K562 (cell line): Measurements from ENCODE around the gene CDX1. TPM values are rescaled to one million over a fixed set of nuclear protein-coding genes. Genes with fewer than 3 reads are reported as not detected.

Source experiments
- ATAC-seq: fragments of 200-7000 bp; cut with Tn5 transposase; 3 replicates; pipeline ENCODE4 v1.9.1; 2020; ENCODE audit warnings: moderate library complexity
- BruUV-seq: library from RNA; stranded (reverse); fragments of 400-500 nt; replicated peaks from 2 replicates; lab custom pipeline; 2021; lab: Mats Ljungman, UMichigan
- CTCF ChIA-PET: fragments of 300-600 bp; formaldehyde crosslinking; extraction: SDS; loops from one replicate; lab custom pipeline; 2021; ENCODE audit warnings: low intra/inter-chr PET ratio; lab: Yijun Ruan, JAX
- POLR2A ChIA-PET: fragments of 300-600, 350-650 bp; sonication (Branson Sonifier 250); formaldehyde crosslinking; extraction: SDS; loops from one replicate; lab custom pipeline; 2021; ENCODE audit warnings: antibody characterized with exemption, inconsistent platforms; lab: Yijun Ruan, JAX
- DNase-seq, 4 experiments: peaks; one replicate each; pipeline versions ENCODE4 v3.0.0 to v3.0.0-alpha.2; 2011 to 2018; ENCODE audit warnings: low spot score in 3 of 4, mixed read lengths in 3 of 4; ENCODE audit errors: extremely low read depth in 1 of 4
- FAIRE-seq: peaks from 2 replicates; lab custom pipeline; 2011; peaks lifted over from hg19 to GRCh38; lab: Jason Lieb, UNC
- H2AFZ ChIP-seq: 2 replicates; pipeline ENCODE4 v1.6.0; 2011; ENCODE audit warnings: low read depth, low read length, control low read depth, inconsistent platforms
- H3K27ac ChIP-seq: fragments of 200-600 bp; 3 replicates; pipeline ENCODE4 v1.8.0; 2011; ENCODE audit warnings: low read depth, mild to moderate bottlenecking, control low read depth, inconsistent platforms, low read length, moderate library complexity, mixed read lengths; ENCODE audit errors: extremely low read depth
- H3K27me3 ChIP-seq, 2 experiments: fragments of 300-600 bp in 1 of 2; 2 replicates in 1 of 2; 3 replicates in 1 of 2; pipeline versions ENCODE4 v1.6.0 to v1.8.0; 2011; ENCODE audit warnings: inconsistent platforms in 2 of 2, low read length in 2 of 2, mild to moderate bottlenecking in 1 of 2, mixed read lengths in 1 of 2, moderate library complexity in 1 of 2; ENCODE audit not compliant: control insufficient read depth in 2 of 2, insufficient read depth in 2 of 2
- H3K36me3 ChIP-seq: fragments of 300-600 bp; 3 replicates; pipeline ENCODE4 v1.8.0; 2011; ENCODE audit warnings: mild to moderate bottlenecking, low read length, inconsistent platforms; ENCODE audit not compliant: control insufficient read depth, insufficient read depth
- H3K4me1 ChIP-seq, 2 experiments: fragments of 200-600 bp in 1 of 2; replicated peaks in 1 of 2; 2 replicates in 1 of 2; 3 replicates in 1 of 2; pipeline versions ENCODE4 v1.5.1 to v1.8.0; 2011; ENCODE audit warnings: inconsistent platforms in 2 of 2, low read length in 2 of 2, mild to moderate bottlenecking in 1 of 2, mixed read lengths in 1 of 2, moderate library complexity in 1 of 2; ENCODE audit not compliant: control insufficient read depth in 2 of 2, insufficient read depth in 2 of 2
- H3K4me2 ChIP-seq: 2 replicates; pipeline ENCODE4 v1.6.1; 2011; ENCODE audit warnings: low read length, control low read depth, inconsistent platforms, mixed read lengths; ENCODE audit not compliant: insufficient read depth
- H3K4me3 ChIP-seq: fragments of 200-600 bp; sonication (generic), shearing (Covaris generic); 2 replicates; pipeline ENCODE4 v1.5.1; 2016; ENCODE audit warnings: control low read depth, inconsistent platforms
- H3K79me2 ChIP-seq: fragments of 200-600 bp; 3 replicates; pipeline ENCODE4 v1.8.0; 2011; ENCODE audit warnings: low read length, inconsistent platforms; ENCODE audit not compliant: control insufficient read depth, insufficient read depth
- H3K9ac ChIP-seq, 2 experiments: 2 replicates each; pipeline versions ENCODE4 v1.6.0 to v1.6.1; 2011; ENCODE audit warnings: low read depth in 2 of 2, low read length in 2 of 2, control low read depth in 1 of 2, inconsistent platforms in 1 of 2, mild to moderate bottlenecking in 1 of 2, mixed read lengths in 1 of 2; ENCODE audit not compliant: insufficient read depth in 1 of 2
- H3K9me1 ChIP-seq: one replicate; pipeline ENCODE4 v1.6.0; 2011; ENCODE audit warnings: inconsistent platforms, mild to moderate bottlenecking, low read length, moderate library complexity; ENCODE audit not compliant: control insufficient read depth, insufficient read depth
- H3K9me3 ChIP-seq: replicated peaks from 2 replicates; pipeline ENCODE4 v1.5.1; 2011; ENCODE audit warnings: low read depth, low read length, inconsistent platforms; ENCODE audit not compliant: control insufficient read depth, insufficient read depth
- H4K20me1 ChIP-seq: replicated peaks from 2 replicates; pipeline ENCODE4 v1.6.1; 2011; ENCODE audit warnings: low read length, inconsistent platforms, mixed read lengths; ENCODE audit not compliant: control insufficient read depth, insufficient read depth
- MAZ ChIP-seq, 2 experiments: fragments of 450-650 bp in 1 of 2; sonication (generic) in 1 of 2; formaldehyde crosslinking; IDR thresholded peaks in 1 of 2; conservative IDR thresholded peaks in 1 of 2; 2 replicates each; pipeline versions ENCODE4 v1.4.0 to v1.5.0; 2020; ENCODE audit warnings: mild to moderate bottlenecking in 1 of 2, missing genetic modification reagents in 1 of 2
- NR1H2 ChIP-seq: sonication (generic); formaldehyde crosslinking; IDR thresholded peaks from 2 replicates; pipeline ENCODE4 v1.4.0; 2020; ENCODE audit warnings: mild to moderate bottlenecking, missing genetic modification reagents
- OTX1 ChIP-seq: fragments of 450-650 bp; formaldehyde crosslinking; IDR thresholded peaks from 2 replicates; pipeline ENCODE4 v1.4.0; 2022; ENCODE audit warnings: mild to moderate bottlenecking
- SRSF9 ChIP-seq: fragments of 200-400 bp; formaldehyde crosslinking; IDR thresholded peaks from 2 replicates; pipeline ENCODE4 v1.6.1; 2017; ENCODE audit warnings: low read depth, low read length, borderline replicate concordance
- ZBTB7A ChIP-seq: IDR thresholded peaks from 2 replicates; pipeline ENCODE4 v1.6.1; 2011; ENCODE audit warnings: low read depth, mild to moderate bottlenecking, low read length, moderate library complexity, borderline replicate concordance; ENCODE audit not compliant: control insufficient read depth
- ZFP36 ChIP-seq: fragments of 150-350 bp; IDR thresholded peaks from 2 replicates; pipeline ENCODE4 v1.6.1; 2018; ENCODE audit warnings: low read length, low read depth; ENCODE audit not compliant: partially characterized antibody
- ZNF717 ChIP-seq: fragments of 250-450 bp; sonication (Bioruptor Pico); IDR thresholded peaks from 2 replicates; pipeline ENCODE4 v1.5.0; 2021
- WGBS: fragments of 100-300 bp; shearing (Covaris generic); methylation state at CpG from one replicate; pipeline ENCODE4 v1.1.6; 2016; ENCODE audit warnings: low coverage, mixed read lengths; ENCODE audit not compliant: insufficient coverage; ENCODE audit errors: missing lambda C conversion rate; 5-methylcytosine and 5-hydroxymethylcytosine counted together
- in situ Hi-C: fragments of 300-500 bp; cut with MboI; formaldehyde crosslinking; loops from 4 replicates; pipeline ENCODE4 v1.15.0; 2018; ENCODE audit warnings: inconsistent platforms, mixed read lengths
- intact Hi-C: fragments of 100-400 bp; cut with micrococcal nuclease; formaldehyde crosslinking; loops from 2 replicates; pipeline ENCODE4 v1.14.2; 2022
- polyA plus RNA-seq, 8 experiments: library from polyadenylated mRNA; depleted of rRNA in 4 of 8; stranded (reverse) in 5 of 8; unstranded in 3 of 8; fragments of >200 nt; fragmentation: Nextera tagmentation in 2 of 8; fragmentation: Illumina TruSeq in 1 of 8; extraction: Ambion mirVana in 2 of 8; extraction: Trizol in 1 of 8; gene quantifications; 2 replicates each; pipeline versions ENCODE4 v1.2.1 to v1.2.3, GENCODE V29; 2011 to 2014; ENCODE audit warnings: inconsistent platforms in 1 of 8, missing spikeins in 1 of 8
- total RNA-seq, 7 experiments: library from RNA; depleted of rRNA in 6 of 7; stranded (reverse); fragments of >200 nt in 6 of 7; fragmentation: Illumina TruSeq in 2 of 7; extraction: Trizol in 2 of 7; gene quantifications; 2 replicates each; pipeline versions ENCODE4 v1.2.1 to v1.2.3, GENCODE V29; 2011 to 2021; ENCODE audit warnings: low replicate concordance in 1 of 7
- TF ChIP-seq, protein P1 (sequence below): fragments of 450-650 bp; IDR thresholded peaks from 2 replicates; pipeline ENCODE4 v1.6.1; 2017; ENCODE audit warnings: antibody characterized with exemption, mild to moderate bottlenecking
- TF ChIP-seq, protein P2 (sequence below): fragments of 450-650 bp; formaldehyde crosslinking; IDR thresholded peaks from 2 replicates; pipeline ENCODE4 v1.4.0; 2020; ENCODE audit warnings: mild to moderate bottlenecking, moderate library complexity

The CDX1 gene
- total and polyA plus RNA-seq, 9 of the 15 experiments (the other 6 are each of a cell fraction or from before 2014, with no cell fraction given): 0.06 to 0.16 TPM; not detected in 7

DNA sequence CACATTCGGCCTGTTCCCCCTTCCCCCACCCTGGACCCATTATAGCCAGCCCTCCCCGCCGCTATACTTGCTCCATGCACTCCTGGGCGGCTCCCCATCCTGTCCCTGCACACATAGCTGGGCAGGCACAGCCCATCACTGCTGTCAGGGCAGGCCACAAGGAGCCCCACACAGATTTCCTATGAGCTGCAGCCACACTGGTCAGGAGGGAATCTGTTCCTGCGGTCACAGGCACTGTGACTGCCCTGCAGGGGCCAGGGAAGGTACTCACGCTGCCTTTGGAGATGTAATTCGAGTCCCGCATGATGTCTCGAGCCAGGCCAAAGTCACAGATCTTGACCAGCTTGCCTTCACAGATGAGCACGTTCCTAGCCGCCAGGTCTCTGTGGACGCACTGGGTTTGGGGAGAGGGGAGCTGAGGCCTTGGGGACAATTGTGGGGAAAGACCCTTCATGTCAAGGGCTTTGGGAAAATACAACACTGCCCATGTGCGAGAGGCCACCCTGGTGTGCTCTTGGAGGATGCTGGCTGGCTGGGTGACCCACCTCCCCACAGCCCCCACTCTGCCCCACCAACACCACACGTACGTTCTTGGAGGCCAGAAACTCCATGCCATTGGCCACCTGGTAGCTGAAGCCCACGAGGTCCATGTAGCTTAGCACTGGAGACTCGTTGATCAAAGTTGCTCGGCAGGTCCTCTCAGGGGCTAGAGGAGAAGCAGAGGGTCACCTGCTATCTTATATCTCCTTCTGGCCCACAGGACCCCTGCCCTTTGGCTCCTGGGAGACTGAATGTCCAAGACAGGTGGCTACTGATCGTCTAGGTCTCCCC, 45.7 kb upstream of the CDX1 start:
- no peak for FAIRE-seq
- intact Hi-C loops: loop anchor here (10.0 kb wide), 2 partner anchors 46 to 286 kb away; no protein-coding TSS in a partner anchor
- Histone ChIP-seq H3K79me2 (no peaks in the 10 kb centered on the region), H3K27me3 (no peaks in the 10 kb centered on the region), H3K9ac (peak overlapping the region in 1 of 2 experiments; percentile 55; a peak in 2 of 4 replicates), H3K4me3 (no peak overlapping the region), H3K9me1 (no peaks in the 10 kb centered on the region), H3K27ac (no peak overlapping the region), H3K36me3 (no peaks in the 10 kb centered on the region), H3K4me1 (peaks cover 14 to 27% of the 10 kb centered on the region in 2 experiments; a peak in 4 of 5 replicates), H4K20me1 (no peaks in the 10 kb centered on the region), H3K4me2 (no peak overlapping the region), H3K9me3 (no peaks in the 10 kb centered on the region), H2AFZ (no peak overlapping the region)
- TF ChIP-seq ZBTB7A (no peak), MAZ (CRISPR knock-in tag; conservative IDR thresholded peaks at IDR 0.05 in 1 of 2, IDR thresholded peaks at IDR 0.05 in 1 of 2) (no peak), ZNF717 (no peak), NR1H2 (CRISPR knock-in tag) (no peak), ZFP36 (no peak), SRSF9 (no peak), OTX1 (CRISPR knock-in tag) (no peak)
- TF ChIP-seq, protein P1, sequence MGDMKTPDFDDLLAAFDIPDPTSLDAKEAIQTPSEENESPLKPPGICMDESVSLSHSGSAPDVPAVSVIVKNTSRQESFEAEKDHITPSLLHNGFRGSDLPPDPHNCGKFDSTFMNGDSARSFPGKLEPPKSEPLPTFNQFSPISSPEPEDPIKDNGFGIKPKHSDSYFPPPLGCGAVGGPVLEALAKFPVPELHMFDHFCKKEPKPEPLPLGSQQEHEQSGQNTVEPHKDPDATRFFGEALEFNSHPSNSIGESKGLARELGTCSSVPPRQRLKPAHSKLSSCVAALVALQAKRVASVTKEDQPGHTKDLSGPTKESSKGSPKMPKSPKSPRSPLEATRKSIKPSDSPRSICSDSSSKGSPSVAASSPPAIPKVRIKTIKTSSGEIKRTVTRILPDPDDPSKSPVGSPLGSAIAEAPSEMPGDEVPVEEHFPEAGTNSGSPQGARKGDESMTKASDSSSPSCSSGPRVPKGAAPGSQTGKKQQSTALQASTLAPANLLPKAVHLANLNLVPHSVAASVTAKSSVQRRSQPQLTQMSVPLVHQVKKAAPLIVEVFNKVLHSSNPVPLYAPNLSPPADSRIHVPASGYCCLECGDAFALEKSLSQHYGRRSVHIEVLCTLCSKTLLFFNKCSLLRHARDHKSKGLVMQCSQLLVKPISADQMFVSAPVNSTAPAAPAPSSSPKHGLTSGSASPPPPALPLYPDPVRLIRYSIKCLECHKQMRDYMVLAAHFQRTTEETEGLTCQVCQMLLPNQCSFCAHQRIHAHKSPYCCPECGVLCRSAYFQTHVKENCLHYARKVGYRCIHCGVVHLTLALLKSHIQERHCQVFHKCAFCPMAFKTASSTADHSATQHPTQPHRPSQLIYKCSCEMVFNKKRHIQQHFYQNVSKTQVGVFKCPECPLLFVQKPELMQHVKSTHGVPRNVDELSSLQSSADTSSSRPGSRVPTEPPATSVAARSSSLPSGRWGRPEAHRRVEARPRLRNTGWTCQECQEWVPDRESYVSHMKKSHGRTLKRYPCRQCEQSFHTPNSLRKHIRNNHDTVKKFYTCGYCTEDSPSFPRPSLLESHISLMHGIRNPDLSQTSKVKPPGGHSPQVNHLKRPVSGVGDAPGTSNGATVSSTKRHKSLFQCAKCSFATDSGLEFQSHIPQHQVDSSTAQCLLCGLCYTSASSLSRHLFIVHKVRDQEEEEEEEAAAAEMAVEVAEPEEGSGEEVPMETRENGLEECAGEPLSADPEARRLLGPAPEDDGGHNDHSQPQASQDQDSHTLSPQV: no peak
- TF ChIP-seq, protein P2, sequence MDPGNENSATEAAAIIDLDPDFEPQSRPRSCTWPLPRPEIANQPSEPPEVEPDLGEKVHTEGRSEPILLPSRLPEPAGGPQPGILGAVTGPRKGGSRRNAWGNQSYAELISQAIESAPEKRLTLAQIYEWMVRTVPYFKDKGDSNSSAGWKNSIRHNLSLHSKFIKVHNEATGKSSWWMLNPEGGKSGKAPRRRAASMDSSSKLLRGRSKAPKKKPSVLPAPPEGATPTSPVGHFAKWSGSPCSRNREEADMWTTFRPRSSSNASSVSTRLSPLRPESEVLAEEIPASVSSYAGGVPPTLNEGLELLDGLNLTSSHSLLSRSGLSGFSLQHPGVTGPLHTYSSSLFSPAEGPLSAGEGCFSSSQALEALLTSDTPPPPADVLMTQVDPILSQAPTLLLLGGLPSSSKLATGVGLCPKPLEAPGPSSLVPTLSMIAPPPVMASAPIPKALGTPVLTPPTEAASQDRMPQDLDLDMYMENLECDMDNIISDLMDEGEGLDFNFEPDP (CRISPR knock-in tag): no peak
- no peak for ATAC-seq
- ChIA-PET POLR2A (interaction anchor here (0.7 kb wide), 1 partner anchor 10 kb away, joined by 3 read pairs; no protein-coding TSS in a partner anchor), CTCF (no interaction called here)
- in situ Hi-C loops: no loop called here
- WGBS: 60% methylated on average over 18 of the region's 19 CpGs
- no TSS peak for BruUV-seq
- no peak for DNase-seq
